ENCODE data around the gene UPK3B.
"Not testable (repeated sequence)": the region's sequence is repeated elsewhere in the genome, so short reads cannot be mapped to it uniquely, and the experiment has no call there.

UPK3B gene

GRCh38 chr7:76514926-76515771 is 4.8 kb downstream of the UPK3B start:
- TF ChIP-seq USF1 (IDR thresholded peaks at IDR 0.05) = no peak
- TF ChIP-seq TCF12 (IDR thresholded peaks at IDR 0.05; ENCODE audit: low read depth) = no peak
- no peak for TF ChIP-seq NFIC (IDR thresholded peaks at IDR 0.05)
- no peak for TF ChIP-seq EGR1 (IDR thresholded peaks at IDR 0.05)
- TF ChIP-seq YY1 (IDR thresholded peaks at IDR 0.05; ENCODE audit: low read depth) = no peak
- no peak for TF ChIP-seq CEBPB (IDR thresholded peaks at IDR 0.05)
- TF ChIP-seq EP300 (IDR thresholded peaks at IDR 0.05; ENCODE audit: borderline replicate concordance) = no peak
- no peak for TF ChIP-seq TEAD4 (IDR thresholded peaks at IDR 0.05)

GRCh38 chr7:76515999-76516443 is 5.7 kb downstream of the UPK3B start:
- no peak for TF ChIP-seq EP300 (IDR thresholded peaks at IDR 0.05; ENCODE audit: borderline replicate concordance)
- no peak for TF ChIP-seq YY1 (IDR thresholded peaks at IDR 0.05; ENCODE audit: low read depth)
- TF ChIP-seq RAD21 (IDR thresholded peaks at IDR 0.05; ENCODE audit: low read depth) = peak; percentile 29; the same call in 1 of the 2 replicates
- TF ChIP-seq USF1 (IDR thresholded peaks at IDR 0.05) = no peak

DNA sequence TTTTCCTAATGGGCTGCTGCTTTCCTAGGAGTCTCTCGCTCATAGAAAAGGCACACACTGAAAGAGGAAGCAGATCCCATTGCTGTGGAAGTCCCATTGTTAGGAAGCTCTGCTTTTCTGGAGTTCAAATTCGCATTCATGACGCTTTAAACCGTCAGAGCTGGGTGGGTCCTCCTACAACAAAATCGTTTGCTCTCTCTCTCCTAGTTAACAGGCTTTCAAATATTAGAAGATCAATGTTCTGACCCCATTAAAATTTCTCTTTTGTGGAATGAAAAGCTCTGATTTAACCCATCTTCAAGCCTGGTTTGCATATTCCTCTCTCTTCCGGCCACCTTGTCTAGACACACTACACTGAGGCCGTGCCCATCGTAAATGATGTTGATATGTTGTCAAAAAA is 32.8 kb downstream of the UPK3B start, which contains the start of gene SPDYE16:
TSS of gene SPDYE16 (minus strand) at position 101 of the 400 bp plus-strand sequence. CDS start 1,838 bp downstream, outside the sequence.
- not testable (repeated sequence) for TF ChIP-seq TEAD4 (IDR thresholded peaks at IDR 0.05); USF1 (IDR thresholded peaks at IDR 0.05); ZBTB7A (IDR thresholded peaks at IDR 0.05; ENCODE audit: low read depth)

DNA sequence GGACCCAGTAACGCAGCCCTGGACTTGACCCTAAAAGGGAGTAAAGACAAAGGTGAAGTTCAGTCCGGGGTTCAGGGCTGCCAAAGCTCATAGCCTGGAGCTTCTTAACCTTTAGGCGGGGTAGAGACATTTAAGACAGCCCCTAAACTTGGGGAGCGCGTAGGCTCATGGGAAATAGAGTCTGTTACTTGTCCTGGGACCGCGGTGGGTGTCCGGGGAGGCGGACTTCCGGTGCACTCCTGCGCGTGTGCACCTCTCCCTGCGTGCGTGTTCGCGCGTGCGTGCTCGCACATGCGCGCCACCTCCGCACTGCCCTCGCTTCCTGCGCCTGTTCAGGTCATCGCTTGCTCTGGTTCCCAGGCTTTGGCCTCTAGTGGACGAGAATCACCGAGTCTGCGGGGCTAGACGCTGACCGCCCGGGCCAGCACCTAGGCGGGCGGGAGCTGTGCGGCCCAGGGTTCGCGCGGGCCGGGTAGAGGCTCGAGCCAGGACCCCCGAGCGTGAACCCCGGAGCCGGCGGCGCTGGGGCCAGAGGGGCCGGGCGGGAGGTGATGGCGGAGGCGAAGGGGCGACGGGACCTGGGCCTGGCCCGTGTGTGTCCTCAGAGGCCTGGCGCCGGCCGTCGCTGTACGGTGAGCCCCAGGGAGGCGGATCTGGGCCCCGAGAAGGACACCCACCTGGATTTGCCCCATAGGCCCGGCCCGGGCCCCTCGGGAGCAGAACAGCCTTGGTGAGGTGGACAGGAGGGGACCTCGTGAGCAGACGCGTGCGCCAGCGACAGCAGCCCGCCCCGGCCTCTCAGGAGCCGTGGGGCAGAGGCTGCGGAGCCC is 38.9 kb downstream of the UPK3B start:
- TF ChIP-seq, protein P1, sequence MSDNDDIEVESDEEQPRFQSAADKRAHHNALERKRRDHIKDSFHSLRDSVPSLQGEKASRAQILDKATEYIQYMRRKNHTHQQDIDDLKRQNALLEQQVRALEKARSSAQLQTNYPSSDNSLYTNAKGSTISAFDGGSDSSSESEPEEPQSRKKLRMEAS (IDR thresholded peaks at IDR 0.05) = peak; percentile 73
- TF ChIP-seq TAF1 (IDR thresholded peaks at IDR 0.05; ENCODE audit: low read depth) = peak; percentile 68
- TF ChIP-seq EGR1 (IDR thresholded peaks at IDR 0.05) = peak; percentile 55
- TF ChIP-seq RAD21 (IDR thresholded peaks at IDR 0.05; ENCODE audit: low read depth) = 0 out of 2 replicates have a peak, but pooled peaks have one; percentile 3
- TF ChIP-seq TEAD4 (IDR thresholded peaks at IDR 0.05) = 0 out of 2 replicates have a peak, but pooled peaks have one; percentile 5

All from Ishikawa (cell line).